ENCODE data around the gene NUDT6. TPM values are rescaled to one million over a fixed set of nuclear protein-coding genes. Genes with fewer than 3 reads are reported as not detected.
"Not testable (repeated sequence)": the region's sequence is repeated elsewhere in the genome, so short reads cannot be mapped to it uniquely, and the experiment has no call there.

The NUDT6 gene
- total and polyA plus RNA-seq, 2 experiments from 2014 or later, result 5.6 to 11.0 TPM

DNA sequence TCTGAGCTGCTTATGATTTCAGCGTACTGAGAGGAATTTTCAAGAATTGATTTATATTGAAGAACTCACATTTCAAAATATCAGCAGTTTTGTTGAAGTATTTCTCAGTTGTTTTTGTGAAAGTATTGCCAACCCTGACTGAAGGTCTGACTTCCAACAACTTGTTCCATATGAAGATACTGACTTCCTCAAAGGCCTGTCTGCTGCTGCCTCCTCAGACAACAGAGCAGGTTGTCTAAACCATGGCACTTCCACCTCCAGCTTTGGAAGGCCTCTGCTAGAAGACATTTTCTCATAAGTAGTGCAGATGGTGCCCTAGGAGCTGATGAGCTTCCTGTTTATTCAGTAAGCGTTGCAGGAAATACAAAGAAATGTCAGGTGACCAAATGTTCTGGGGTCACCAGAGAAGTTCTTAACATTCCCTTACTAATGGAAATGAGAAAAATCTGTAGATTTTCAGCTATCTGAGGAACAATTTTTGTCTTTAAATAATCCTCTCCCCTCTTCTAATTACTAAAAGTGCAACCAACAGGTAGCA lies 67.0 kb downstream of the NUDT6 start:
- H3K4me1 ChIP-seq (ENCODE audit: insufficient read depth), result peaks cover 6% of the 10 kb centered on the region
- TF ChIP-seq, protein P1, sequence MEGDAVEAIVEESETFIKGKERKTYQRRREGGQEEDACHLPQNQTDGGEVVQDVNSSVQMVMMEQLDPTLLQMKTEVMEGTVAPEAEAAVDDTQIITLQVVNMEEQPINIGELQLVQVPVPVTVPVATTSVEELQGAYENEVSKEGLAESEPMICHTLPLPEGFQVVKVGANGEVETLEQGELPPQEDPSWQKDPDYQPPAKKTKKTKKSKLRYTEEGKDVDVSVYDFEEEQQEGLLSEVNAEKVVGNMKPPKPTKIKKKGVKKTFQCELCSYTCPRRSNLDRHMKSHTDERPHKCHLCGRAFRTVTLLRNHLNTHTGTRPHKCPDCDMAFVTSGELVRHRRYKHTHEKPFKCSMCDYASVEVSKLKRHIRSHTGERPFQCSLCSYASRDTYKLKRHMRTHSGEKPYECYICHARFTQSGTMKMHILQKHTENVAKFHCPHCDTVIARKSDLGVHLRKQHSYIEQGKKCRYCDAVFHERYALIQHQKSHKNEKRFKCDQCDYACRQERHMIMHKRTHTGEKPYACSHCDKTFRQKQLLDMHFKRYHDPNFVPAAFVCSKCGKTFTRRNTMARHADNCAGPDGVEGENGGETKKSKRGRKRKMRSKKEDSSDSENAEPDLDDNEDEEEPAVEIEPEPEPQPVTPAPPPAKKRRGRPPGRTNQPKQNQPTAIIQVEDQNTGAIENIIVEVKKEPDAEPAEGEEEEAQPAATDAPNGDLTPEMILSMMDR (IDR thresholded peaks at IDR 0.05; ENCODE audit: poor library complexity), result no peak
- no peak for TF ChIP-seq EZH2 (IDR thresholded peaks at IDR 0.05; ENCODE audit: borderline replicate concordance)
- TF ChIP-seq EZH2phosphoT487 (IDR thresholded peaks at IDR 0.05; ENCODE audit: low read depth, severe bottlenecking, unreplicated experiment), result no peak
- H3K79me2 ChIP-seq, result no peaks in the 10 kb centered on the region
- no peak overlapping the region for H3K4me3 ChIP-seq
- H3K27ac ChIP-seq, result no peak overlapping the region
- H3K36me3 ChIP-seq (replicated peaks; ENCODE audit: insufficient read depth, low read depth), result no peaks in the 10 kb centered on the region
- H3K9me2 ChIP-seq (replicated peaks; ENCODE audit: insufficient read depth), result no peaks in the 10 kb centered on the region
- no peaks in the 10 kb centered on the region for H3K9me3 ChIP-seq (ENCODE audit: low read depth)
- H2AFZ ChIP-seq, result no peak overlapping the region
- H3K27me3 ChIP-seq, result no peaks in the 10 kb centered on the region
- H3K4me2 ChIP-seq, result no peak overlapping the region
- no peaks in the 10 kb centered on the region for H4K20me1 ChIP-seq (ENCODE audit: insufficient read depth, poor library complexity, severe bottlenecking)
- DNase-seq (ENCODE audit: low spot score), result no peak
- 63% methylated on average over 2 of the region's 2 CpGs for WGBS (ENCODE audit: low lambda C conversion rate, missing lambda C conversion rate)

DNA sequence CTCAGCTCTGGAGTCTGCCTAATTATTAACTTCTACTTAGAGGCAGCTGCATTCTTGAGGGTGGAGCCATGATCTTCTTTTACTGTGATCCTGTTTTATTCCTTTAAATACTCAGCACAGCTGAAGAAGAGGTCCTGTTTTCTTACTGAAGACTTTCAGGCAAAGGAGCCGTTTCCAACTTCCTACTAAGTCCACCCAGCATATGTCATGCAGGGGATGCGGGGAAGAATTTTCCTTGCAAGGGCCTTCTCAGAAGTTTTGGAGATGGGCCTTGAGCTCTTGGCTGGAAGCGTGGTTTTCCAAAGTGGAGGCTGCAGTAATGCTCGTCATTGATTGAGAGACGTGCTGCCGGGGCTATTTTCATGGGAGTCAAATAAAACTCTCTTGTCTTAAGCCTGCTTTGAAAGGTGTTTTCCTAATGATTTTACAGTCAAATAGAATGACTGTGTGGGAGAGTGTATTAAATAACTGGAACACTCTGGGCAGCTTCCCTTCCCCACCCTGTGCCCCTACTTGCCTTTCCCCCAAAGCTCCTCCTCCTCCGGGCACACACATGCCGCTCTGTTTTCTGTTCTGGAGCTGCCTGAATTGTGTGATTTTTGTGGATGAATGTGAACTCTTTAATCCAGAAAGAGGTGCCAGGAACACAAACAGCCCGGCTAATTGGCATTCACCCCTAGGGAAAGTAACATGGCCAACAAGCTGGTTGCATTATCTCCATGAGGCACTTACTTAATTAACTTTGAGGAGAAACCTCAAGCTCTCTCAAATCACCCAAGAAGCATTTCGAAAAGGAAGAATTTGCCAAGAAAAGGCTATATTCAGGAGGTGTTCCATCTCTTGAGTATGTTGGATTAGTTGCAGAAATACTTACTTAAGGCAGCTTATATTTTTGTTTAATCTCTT lies 67.7 kb downstream of the NUDT6 start:
- Histone ChIP-seq H3K4me2 (peak overlapping the region; percentile 64), H3K4me3 (no peak overlapping the region), H3K9me3 (ENCODE audit: low read depth) (no peaks in the 10 kb centered on the region), H3K4me1 (ENCODE audit: insufficient read depth) (peaks cover 6% of the 10 kb centered on the region), H3K27me3 (no peaks in the 10 kb centered on the region), H3K27ac (no peak overlapping the region), H3K36me3 (replicated peaks; ENCODE audit: insufficient read depth, low read depth) (no peaks in the 10 kb centered on the region), H2AFZ (no peak overlapping the region), H3K9me2 (replicated peaks; ENCODE audit: insufficient read depth) (no peaks in the 10 kb centered on the region), H3K79me2 (no peaks in the 10 kb centered on the region), H4K20me1 (ENCODE audit: insufficient read depth, poor library complexity, severe bottlenecking) (no peaks in the 10 kb centered on the region)
- WGBS (ENCODE audit: low lambda C conversion rate, missing lambda C conversion rate), result 66% methylated on average over 10 of the region's 10 CpGs
- TF ChIP-seq, protein P1 (IDR thresholded peaks at IDR 0.05; ENCODE audit: poor library complexity), result no peak
- no peak for TF ChIP-seq EZH2phosphoT487 (IDR thresholded peaks at IDR 0.05; ENCODE audit: low read depth, severe bottlenecking, unreplicated experiment)
- no peak for TF ChIP-seq EZH2 (IDR thresholded peaks at IDR 0.05; ENCODE audit: borderline replicate concordance)
- DNase-seq (ENCODE audit: low spot score), result no peak

DNA sequence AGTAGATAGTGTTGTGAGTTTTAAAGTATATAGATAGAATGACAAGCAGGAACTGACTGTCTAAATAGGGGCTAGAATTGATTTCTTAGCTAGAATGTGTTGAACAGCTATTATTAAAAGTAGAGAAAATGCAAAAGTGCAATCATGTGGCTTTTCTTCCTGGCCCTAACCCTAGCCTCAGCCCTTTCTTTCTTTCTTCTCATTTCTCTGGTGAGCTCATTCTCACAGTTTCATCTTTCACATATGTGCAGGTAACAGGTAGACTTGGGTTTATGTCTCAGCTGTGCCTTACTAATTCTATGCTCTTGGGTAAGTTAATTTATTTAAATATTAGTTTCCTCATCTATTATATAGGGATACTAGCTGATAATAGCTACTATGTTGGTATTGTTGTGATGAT lies 70.8 kb downstream of the NUDT6 start:
- H2AFZ ChIP-seq, result no peak overlapping the region
- H3K9me3 ChIP-seq (ENCODE audit: low read depth), result no peaks in the 10 kb centered on the region
- DNase-seq (ENCODE audit: low spot score), result no peak
- peaks cover 6% of the 10 kb centered on the region for H3K4me1 ChIP-seq (ENCODE audit: insufficient read depth)
- no peaks in the 10 kb centered on the region for H4K20me1 ChIP-seq (ENCODE audit: insufficient read depth, poor library complexity, severe bottlenecking)
- no peaks in the 10 kb centered on the region for H3K27me3 ChIP-seq
- no peak overlapping the region for H3K4me2 ChIP-seq
- no peaks in the 10 kb centered on the region for H3K9me2 ChIP-seq (replicated peaks; ENCODE audit: insufficient read depth)
- no peak overlapping the region for H3K4me3 ChIP-seq
- H3K36me3 ChIP-seq (replicated peaks; ENCODE audit: insufficient read depth, low read depth), result no peaks in the 10 kb centered on the region
- H3K79me2 ChIP-seq, result no peaks in the 10 kb centered on the region
- TF ChIP-seq EZH2phosphoT487 (IDR thresholded peaks at IDR 0.05; ENCODE audit: low read depth, severe bottlenecking, unreplicated experiment), result no peak
- TF ChIP-seq, protein P1 (IDR thresholded peaks at IDR 0.05; ENCODE audit: poor library complexity), result no peak
- no peak for TF ChIP-seq EZH2 (IDR thresholded peaks at IDR 0.05; ENCODE audit: borderline replicate concordance)
- no peak overlapping the region for H3K27ac ChIP-seq

DNA sequence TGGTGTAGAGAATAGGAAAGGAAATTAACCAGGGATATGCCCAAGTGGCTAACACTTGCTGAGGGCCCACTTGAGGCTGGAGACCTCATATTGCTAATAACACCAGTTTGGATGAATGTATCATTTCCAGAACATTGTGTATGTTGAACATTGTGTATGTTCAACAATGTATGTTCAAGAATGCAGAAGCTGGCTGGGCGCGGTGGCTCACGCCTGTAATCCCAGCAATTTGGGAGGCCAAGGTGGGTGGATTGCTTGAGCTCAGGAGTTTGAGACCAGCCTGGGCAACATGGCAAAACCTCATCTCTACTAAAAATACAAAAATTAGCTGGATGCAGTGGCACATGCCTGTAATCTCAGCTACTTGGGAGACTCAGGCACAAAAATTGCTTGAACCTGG lies 72.6 kb downstream of the NUDT6 start:
- not testable (repeated sequence) for H3K4me2 ChIP-seq; H3K27ac ChIP-seq; H3K4me3 ChIP-seq; H2AFZ ChIP-seq; H3K79me2 ChIP-seq; H3K9me2 ChIP-seq (replicated peaks; ENCODE audit: insufficient read depth); DNase-seq (ENCODE audit: low spot score); H3K36me3 ChIP-seq (replicated peaks; ENCODE audit: insufficient read depth, low read depth); H4K20me1 ChIP-seq (ENCODE audit: insufficient read depth, poor library complexity, severe bottlenecking); H3K27me3 ChIP-seq; H3K4me1 ChIP-seq (ENCODE audit: insufficient read depth); H3K9me3 ChIP-seq (ENCODE audit: low read depth)
- WGBS (ENCODE audit: low lambda C conversion rate, missing lambda C conversion rate), result 98% methylated on average over 3 of the region's 3 CpGs
